ENCODE measurements around the gene EPS8. TPM values are rescaled to one million over a fixed set of nuclear protein-coding genes. Genes with fewer than 3 reads are reported as not detected.
A peak's percentile ranks its signal among the peaks of the same experiment; 100 is the strongest.

EPS8 gene
- total and polyA plus RNA-seq, 3 donors from 2014 or later: 40.0 to 81.8 (median 65.3) TPM

DNA sequence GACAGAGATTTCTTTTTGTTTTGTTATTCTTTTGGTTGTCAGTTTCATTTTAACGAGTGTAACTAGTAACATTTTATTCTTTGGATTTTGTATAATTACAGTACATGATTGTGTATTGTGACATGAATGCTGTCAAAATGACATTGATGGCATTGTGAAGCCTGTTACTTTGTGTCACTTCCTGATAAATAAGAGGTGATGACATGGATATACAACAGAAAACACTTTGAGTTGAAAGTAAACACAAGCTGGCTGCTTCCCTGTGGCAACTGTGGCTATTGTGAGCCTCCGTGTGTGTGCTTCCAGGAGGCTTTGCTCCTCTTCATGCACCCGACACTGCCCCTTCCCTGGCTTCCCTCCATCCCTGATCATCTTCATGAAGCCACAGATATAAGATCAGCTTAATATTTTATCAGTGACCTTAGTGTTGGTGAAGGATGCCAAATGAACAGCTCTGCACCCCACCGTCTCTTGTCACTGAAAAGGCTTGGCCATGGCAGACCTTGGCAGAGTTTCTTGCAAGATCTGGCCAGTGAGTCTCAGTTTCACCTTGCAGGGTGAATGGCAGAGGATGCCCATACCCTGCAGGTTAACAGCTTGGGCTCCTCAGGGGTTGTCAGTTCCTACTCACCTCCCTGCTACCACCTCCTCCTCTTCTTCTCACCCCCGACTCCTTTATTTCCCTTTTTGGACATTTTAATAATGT, 191.9 kb downstream of the EPS8 start:
- no peaks in the 10 kb centered on the region for H3K36me3 ChIP-seq (ENCODE audit: low read depth, missing control alignments)
- TF ChIP-seq, protein P1, sequence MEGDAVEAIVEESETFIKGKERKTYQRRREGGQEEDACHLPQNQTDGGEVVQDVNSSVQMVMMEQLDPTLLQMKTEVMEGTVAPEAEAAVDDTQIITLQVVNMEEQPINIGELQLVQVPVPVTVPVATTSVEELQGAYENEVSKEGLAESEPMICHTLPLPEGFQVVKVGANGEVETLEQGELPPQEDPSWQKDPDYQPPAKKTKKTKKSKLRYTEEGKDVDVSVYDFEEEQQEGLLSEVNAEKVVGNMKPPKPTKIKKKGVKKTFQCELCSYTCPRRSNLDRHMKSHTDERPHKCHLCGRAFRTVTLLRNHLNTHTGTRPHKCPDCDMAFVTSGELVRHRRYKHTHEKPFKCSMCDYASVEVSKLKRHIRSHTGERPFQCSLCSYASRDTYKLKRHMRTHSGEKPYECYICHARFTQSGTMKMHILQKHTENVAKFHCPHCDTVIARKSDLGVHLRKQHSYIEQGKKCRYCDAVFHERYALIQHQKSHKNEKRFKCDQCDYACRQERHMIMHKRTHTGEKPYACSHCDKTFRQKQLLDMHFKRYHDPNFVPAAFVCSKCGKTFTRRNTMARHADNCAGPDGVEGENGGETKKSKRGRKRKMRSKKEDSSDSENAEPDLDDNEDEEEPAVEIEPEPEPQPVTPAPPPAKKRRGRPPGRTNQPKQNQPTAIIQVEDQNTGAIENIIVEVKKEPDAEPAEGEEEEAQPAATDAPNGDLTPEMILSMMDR (IDR thresholded peaks at IDR 0.05): no peak
- no peak for TF ChIP-seq POLR2A (IDR thresholded peaks at IDR 0.05)
- peaks cover 16% of the 10 kb centered on the region for H3K4me1 ChIP-seq
- DNase-seq: peak; percentile 22
- H3K4me3 ChIP-seq: no peak overlapping the region
- H3K27ac ChIP-seq: peak overlapping the region in 1 of 2 donors; percentile 66
- 53 to 55% methylated on average over 5 of the region's 5 CpGs for WGBS, 2 donors
- no peaks in the 10 kb centered on the region for H3K27me3 ChIP-seq
- no peaks in the 10 kb centered on the region for H3K9me3 ChIP-seq
- intact Hi-C loops (cut with DNase I; ENCODE audit: low total_unique reads): no loop called here

DNA sequence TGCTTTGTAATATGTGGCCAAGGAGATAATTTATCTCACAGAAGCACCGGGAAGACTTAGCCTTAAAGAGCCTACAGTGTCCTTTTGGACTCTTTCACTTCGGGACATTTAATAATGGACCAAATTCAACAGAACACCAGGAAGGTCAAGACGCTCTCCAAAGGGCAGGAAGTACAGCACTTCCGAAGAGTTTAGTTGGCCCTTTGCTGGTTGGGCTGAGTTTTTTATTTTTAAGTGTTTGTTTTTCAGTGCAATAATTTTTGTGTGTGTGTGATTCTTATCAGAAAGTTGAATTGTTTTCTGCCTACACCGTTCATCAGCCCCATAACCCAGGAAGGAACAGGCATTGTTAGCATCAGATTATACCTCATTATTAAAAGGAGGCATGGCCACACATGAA, 193.0 kb downstream of the EPS8 start:
- H3K27me3 ChIP-seq: no peaks in the 10 kb centered on the region
- no peaks in the 10 kb centered on the region for H3K36me3 ChIP-seq (ENCODE audit: low read depth, missing control alignments)
- DNase-seq: no peak
- peaks cover 16% of the 10 kb centered on the region for H3K4me1 ChIP-seq
- TF ChIP-seq, protein P1 (IDR thresholded peaks at IDR 0.05): no peak
- no peak for TF ChIP-seq POLR2A (IDR thresholded peaks at IDR 0.05)
- H3K9me3 ChIP-seq: no peaks in the 10 kb centered on the region
- no peak overlapping the region for H3K4me3 ChIP-seq
- intact Hi-C loops (cut with DNase I; ENCODE audit: low total_unique reads): no loop called here
- peak overlapping the region in 1 of 2 donors; percentile 66 for H3K27ac ChIP-seq
- 35 to 43% methylated on average over 5 of the region's 5 CpGs for WGBS, 2 donors

DNA sequence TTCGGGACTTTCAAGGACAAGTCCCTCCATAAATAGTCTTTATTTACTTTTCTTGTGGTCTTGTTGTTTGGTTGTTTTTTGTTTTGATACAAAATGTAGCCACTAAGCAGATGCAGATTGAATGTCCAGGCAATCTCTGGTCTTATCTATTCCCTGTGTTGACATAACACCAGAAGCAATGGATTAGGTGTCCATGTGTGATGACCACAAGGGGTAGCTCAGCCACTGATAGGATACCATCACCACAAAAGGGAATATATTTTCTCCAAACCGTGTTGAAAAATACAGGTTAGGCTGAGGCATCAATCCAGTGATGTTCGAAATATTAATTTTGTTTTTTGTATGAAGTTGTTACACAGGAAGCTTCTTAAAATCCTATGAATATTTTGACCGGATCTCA, 196.3 kb downstream of the EPS8 start:
- no peak overlapping the region for H3K27ac ChIP-seq
- intact Hi-C loops (cut with DNase I; ENCODE audit: low total_unique reads): loop anchor here (5.0 kb wide), 1 partner anchor 259 kb away; no protein-coding TSS in a partner anchor
- TF ChIP-seq, protein P1 (IDR thresholded peaks at IDR 0.05): no peak
- TF ChIP-seq POLR2A (IDR thresholded peaks at IDR 0.05): no peak
- no peak overlapping the region for H3K4me3 ChIP-seq
- H3K4me1 ChIP-seq: peaks cover 9% of the 10 kb centered on the region
- DNase-seq: no peak
- H3K36me3 ChIP-seq (ENCODE audit: low read depth, missing control alignments): no peaks in the 10 kb centered on the region
- 64 to 69% methylated on average over 4 of the region's 4 CpGs for WGBS, 2 donors
- H3K9me3 ChIP-seq: no peaks in the 10 kb centered on the region
- no peaks in the 10 kb centered on the region for H3K27me3 ChIP-seq

DNA sequence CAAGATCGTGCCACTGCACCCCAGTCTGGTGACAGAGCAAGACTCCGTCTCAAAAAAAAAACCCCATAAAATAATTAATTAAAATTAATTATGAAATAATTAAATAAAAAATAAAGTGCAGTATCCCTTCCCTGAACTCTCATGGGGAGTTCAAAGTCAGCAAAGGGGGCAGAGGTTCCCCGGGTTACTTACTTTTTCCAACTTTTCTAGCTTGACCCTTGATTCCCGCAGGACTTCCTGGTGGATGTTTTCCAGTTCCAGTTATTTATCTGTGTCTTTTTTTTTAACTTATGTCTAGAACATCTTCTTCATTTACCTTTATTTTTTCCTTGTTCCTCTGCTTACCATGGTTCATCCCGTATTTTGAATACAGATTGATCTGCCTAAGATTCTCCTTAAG, 197.4 kb downstream of the EPS8 start:
- Histone ChIP-seq H3K9me3 (no peaks in the 10 kb centered on the region), H3K27me3 (no peaks in the 10 kb centered on the region), H3K4me1 (peaks cover 4% of the 10 kb centered on the region), H3K36me3 (ENCODE audit: low read depth, missing control alignments) (no peaks in the 10 kb centered on the region), H3K27ac (no peak overlapping the region), H3K4me3 (no peak overlapping the region)
- intact Hi-C loops (cut with DNase I; ENCODE audit: low total_unique reads): loop anchor here (5.0 kb wide), 1 partner anchor 260 kb away; no protein-coding TSS in a partner anchor
- TF ChIP-seq, protein P1 (IDR thresholded peaks at IDR 0.05): no peak
- TF ChIP-seq POLR2A (IDR thresholded peaks at IDR 0.05): no peak
- DNase-seq: no peak
- WGBS, 2 donors: 64 to 83% methylated on average over 5 of the region's 5 CpGs
